Naive thymus-derived CD4-positive, alpha-beta T cell (primary cell): ENCODE data around the gene ZNF286A. TPM values are rescaled to one million over a fixed set of nuclear protein-coding genes. Genes with fewer than 3 reads are reported as not detected.
A peak's percentile ranks its signal among the peaks of the same experiment; 100 is the strongest.
"Not testable (repeated sequence)": the region's sequence is repeated elsewhere in the genome, so short reads cannot be mapped to it uniquely, and the experiment has no call there.

Source experiments
- ATAC-seq: fragments of 150-1000 bp; cut with Tn5 transposase; 2 replicates; pipeline ENCODE4 v1.10.0; 2021; ENCODE audit warnings: mild to moderate bottlenecking, moderate library complexity
- CTCF ChIA-PET: fragments of 350-600 bp; sonication (Branson Sonifier 250); formaldehyde crosslinking; loops from one replicate; lab custom pipeline; 2021; ENCODE audit warnings: antibody characterized with exemption; lab: Charles Lee
- POLR2A ChIA-PET: fragments of 350-600 bp; sonication (Branson Sonifier 250); formaldehyde crosslinking; loops from one replicate; lab custom pipeline; 2021; ENCODE audit warnings: antibody characterized with exemption, inconsistent platforms; lab: Charles Lee
- DNase-seq, 9 donors: peaks; one replicate each; pipeline versions ENCODE4 v3.0.0 to v3.0.0-alpha.2; 2020 to 2022; ENCODE audit warnings: mixed read lengths in 1 of 9
- H3K27ac ChIP-seq: one replicate; pipeline ENCODE4 v1.7.0; 2013; ENCODE audit warnings: mild to moderate bottlenecking, low read depth, low read length, moderate library complexity
- H3K27me3 ChIP-seq, 2 donors: one replicate each; pipeline ENCODE4 v1.7.0; 2013; ENCODE audit warnings: low read length in 2 of 2, mild to moderate bottlenecking in 2 of 2, moderate library complexity in 2 of 2; ENCODE audit not compliant: control insufficient read depth in 2 of 2, insufficient read depth in 2 of 2
- H3K36me3 ChIP-seq, 3 experiments: 1 replicate in 2 of 3; 2 replicates in 1 of 3; pipeline ENCODE4 v1.7.0; 2013; ENCODE audit warnings: low read length in 3 of 3, mild to moderate bottlenecking in 3 of 3, moderate library complexity in 1 of 3; ENCODE audit not compliant: insufficient read depth in 3 of 3, control insufficient read depth in 2 of 3
- H3K4me1 ChIP-seq, 2 donors: one replicate each; pipeline ENCODE4 v1.7.0; 2013; ENCODE audit warnings: low read length in 2 of 2, mild to moderate bottlenecking in 2 of 2, moderate library complexity in 1 of 2; ENCODE audit not compliant: control insufficient read depth in 2 of 2, insufficient read depth in 2 of 2
- H3K4me3 ChIP-seq: 2 replicates; pipeline ENCODE4 v1.7.0; 2013; ENCODE audit warnings: mild to moderate bottlenecking, low read length
- H3K9me3 ChIP-seq, 3 experiments: 1 replicate in 2 of 3; 2 replicates in 1 of 3; pipeline ENCODE4 v1.7.0; 2013; ENCODE audit warnings: low read length in 3 of 3; ENCODE audit not compliant: control insufficient read depth in 2 of 3
- H3K27ac Mint-ChIP-seq, 9 donors: one replicate each; pipeline ENCODE4 v1.8.0; 2020 to 2022; ENCODE audit warnings: mixed read lengths in 9 of 9, mild to moderate bottlenecking in 8 of 9, moderate library complexity in 5 of 9, inconsistent platforms in 2 of 9
- H3K27me3 Mint-ChIP-seq, 5 donors: one replicate each; pipeline ENCODE4 v1.8.0; 2021 to 2022; ENCODE audit warnings: mixed read lengths in 5 of 5, mild to moderate bottlenecking in 1 of 5
- H3K36me3 Mint-ChIP-seq, 5 donors: one replicate each; pipeline ENCODE4 v1.8.0; 2020 to 2022; ENCODE audit warnings: mixed read lengths in 5 of 5, mild to moderate bottlenecking in 3 of 5, inconsistent platforms in 1 of 5
- H3K4me1 Mint-ChIP-seq, 7 donors: one replicate each; pipeline ENCODE4 v1.8.0; 2020 to 2022; ENCODE audit warnings: mixed read lengths in 7 of 7, mild to moderate bottlenecking in 3 of 7, inconsistent platforms in 1 of 7
- H3K4me3 Mint-ChIP-seq, 10 donors: one replicate each; pipeline ENCODE4 v1.8.0; 2020 to 2022; ENCODE audit warnings: mild to moderate bottlenecking in 10 of 10, mixed read lengths in 10 of 10, moderate library complexity in 6 of 10, inconsistent platforms in 2 of 10
- H3K9me3 Mint-ChIP-seq, 11 donors: one replicate each; pipeline ENCODE4 v1.8.0; 2020 to 2022; ENCODE audit warnings: mixed read lengths in 11 of 11, mild to moderate bottlenecking in 4 of 11, inconsistent platforms in 1 of 11, moderate library complexity in 1 of 11
- intact Hi-C, 2 donors: fragments of 100-400 bp; cut with micrococcal nuclease; formaldehyde crosslinking; loops; one replicate each; pipeline ENCODE4 v1.15.1; 2023
- polyA plus RNA-seq, 2 donors: library from polyadenylated mRNA; unstranded; fragments of 300-500 nt; fragmentation: Illumina TruSeq; gene quantifications; one replicate each; pipeline ENCODE4 v1.2.3, GENCODE V29; 2021
- total RNA-seq, 6 experiments: library from RNA in 5 of 6; stranded (reverse) in 5 of 6; gene quantifications; 1 replicate in 5 of 6; 2 replicates in 1 of 6; pipeline ENCODE4 v1.2.3 and lab custom pipeline; 2021 to 2026

The ZNF286A gene
- total and polyA plus RNA-seq, 7 experiments from 2014 or later, result 14.7 to 32.1 (median 17.4) TPM

GRCh38 chr17:15663176-15663575 lies 36.4 kb upstream of the ZNF286A start:
- CTCF ChIA-PET, result no interaction called here

DNA sequence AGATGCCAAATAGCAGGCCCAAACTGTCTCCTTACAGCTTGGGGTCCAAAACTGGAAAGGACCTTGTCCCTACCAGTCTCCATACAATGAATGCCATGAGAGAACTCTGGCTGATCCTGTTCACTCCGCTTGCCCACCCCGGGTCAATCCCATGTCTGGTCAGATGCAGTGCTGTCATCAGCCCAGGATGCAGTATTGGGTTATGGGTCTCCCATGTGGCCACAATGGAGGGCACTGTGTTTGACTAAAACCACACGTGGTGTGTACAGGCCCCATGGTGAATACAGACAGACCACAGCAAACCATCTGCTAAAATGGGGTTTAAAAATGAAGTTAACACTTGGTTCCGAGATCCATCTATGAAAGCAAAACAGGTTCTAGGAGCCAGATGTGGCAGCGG lies 35.9 kb upstream of the ZNF286A start:
- no peak overlapping the region for H3K4me3 ChIP-seq
- DNase-seq (no peak), ATAC-seq (no peak)
- H3K4me1 Mint-ChIP-seq, result peaks cover 0 to 8% (median 0%) of the 10 kb centered on the region in 7 donors
- CTCF ChIA-PET, result no interaction called here
- H3K27ac ChIP-seq, result no peak overlapping the region
- no peaks in the 10 kb centered on the region for H3K9me3 ChIP-seq
- no peak overlapping the region for H3K27ac Mint-ChIP-seq
- POLR2A ChIA-PET, result no interaction called here
- H3K9me3 Mint-ChIP-seq, result peaks cover 0 to 1% (median 0%) of the 10 kb centered on the region in 11 donors
- H3K36me3 Mint-ChIP-seq, result peaks cover 7 to 51% (median 31%) of the 10 kb centered on the region in 5 donors
- no peak overlapping the region for H3K4me3 Mint-ChIP-seq
- no peaks in the 10 kb centered on the region for H3K4me1 ChIP-seq
- intact Hi-C loops, result no loop called here
- H3K36me3 ChIP-seq, result peaks cover 0 to 13% (median 0%) of the 10 kb centered on the region in 3 experiments
- H3K27me3 Mint-ChIP-seq, result no peaks in the 10 kb centered on the region
- no peaks in the 10 kb centered on the region for H3K27me3 ChIP-seq

More at GRCh38 chr17:15663176-15663575, 36.4 kb upstream of the ZNF286A start:
- POLR2A ChIA-PET, result no interaction called here
- H3K4me1 Mint-ChIP-seq, result peaks cover 0 to 8% (median 0%) of the 10 kb centered on the region in 7 donors
- Histone ChIP-seq H3K4me1 (no peaks in the 10 kb centered on the region), H3K9me3 (no peaks in the 10 kb centered on the region), H3K27me3 (no peaks in the 10 kb centered on the region), H3K27ac (no peak overlapping the region), H3K4me3 (no peak overlapping the region), H3K36me3 (peaks cover 0 to 13% (median 0%) of the 10 kb centered on the region in 3 experiments)
- peaks cover 3 to 51% (median 33%) of the 10 kb centered on the region in 5 donors for H3K36me3 Mint-ChIP-seq
- DNase-seq (no peak), ATAC-seq (no peak)
- H3K27me3 Mint-ChIP-seq, result no peaks in the 10 kb centered on the region
- H3K27ac Mint-ChIP-seq, result no peak overlapping the region
- intact Hi-C loops, result no loop called here
- peaks cover 0 to 1% (median 0%) of the 10 kb centered on the region in 11 donors for H3K9me3 Mint-ChIP-seq
- H3K4me3 Mint-ChIP-seq, result no peak overlapping the region

- DNase-seq, ATAC-seq: not testable (repeated sequence)
Observed at GRCh38 chr17:15669526-15669925, 30.0 kb upstream of the ZNF286A start.

DNA sequence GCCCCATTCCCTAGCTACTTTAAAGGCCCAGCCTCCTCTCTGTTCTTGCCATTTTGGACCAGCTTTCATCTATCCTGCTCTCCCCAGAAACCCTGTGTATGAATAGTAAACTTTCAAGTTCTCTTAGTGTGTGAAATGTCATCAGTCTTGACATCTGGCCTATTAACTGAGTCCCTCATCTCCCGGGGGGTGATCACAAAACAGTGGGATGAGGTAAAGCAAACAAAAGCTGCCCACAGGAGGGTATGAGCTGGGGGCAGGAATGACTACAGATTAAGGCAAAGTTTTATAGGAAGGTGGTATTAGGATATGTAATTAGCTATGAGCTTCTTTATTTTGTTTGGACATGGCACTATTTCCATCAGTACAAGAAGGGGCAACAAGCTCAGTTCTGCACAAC lies 24.9 kb upstream of the ZNF286A start:
- H3K27me3 Mint-ChIP-seq, ATAC-seq, DNase-seq, H3K36me3 ChIP-seq, H3K9me3 Mint-ChIP-seq, H3K4me1 ChIP-seq, CTCF ChIA-PET, H3K4me1 Mint-ChIP-seq, POLR2A ChIA-PET, H3K27me3 ChIP-seq, H3K27ac ChIP-seq, intact Hi-C loops, H3K4me3 ChIP-seq, H3K4me3 Mint-ChIP-seq, H3K9me3 ChIP-seq: not testable (repeated sequence)
- H3K36me3 Mint-ChIP-seq, result peaks cover 5 to 40% (median 15%) of the 10 kb centered on the region in 5 donors
- H3K27ac Mint-ChIP-seq, result peak overlapping the region in 2 of 9 donors; percentile 44 to 56

More at GRCh38 chr17:15669526-15669925, 30.0 kb upstream of the ZNF286A start:
- H3K9me3 ChIP-seq, CTCF ChIA-PET, H3K27ac Mint-ChIP-seq, H3K27me3 ChIP-seq, POLR2A ChIA-PET, H3K4me1 Mint-ChIP-seq, intact Hi-C loops, H3K9me3 Mint-ChIP-seq, H3K4me3 Mint-ChIP-seq, H3K4me3 ChIP-seq, H3K36me3 ChIP-seq, H3K4me1 ChIP-seq, H3K27ac ChIP-seq, H3K27me3 Mint-ChIP-seq: not testable (repeated sequence)
- H3K36me3 Mint-ChIP-seq, result peaks cover 5 to 39% (median 26%) of the 10 kb centered on the region in 5 donors

DNA sequence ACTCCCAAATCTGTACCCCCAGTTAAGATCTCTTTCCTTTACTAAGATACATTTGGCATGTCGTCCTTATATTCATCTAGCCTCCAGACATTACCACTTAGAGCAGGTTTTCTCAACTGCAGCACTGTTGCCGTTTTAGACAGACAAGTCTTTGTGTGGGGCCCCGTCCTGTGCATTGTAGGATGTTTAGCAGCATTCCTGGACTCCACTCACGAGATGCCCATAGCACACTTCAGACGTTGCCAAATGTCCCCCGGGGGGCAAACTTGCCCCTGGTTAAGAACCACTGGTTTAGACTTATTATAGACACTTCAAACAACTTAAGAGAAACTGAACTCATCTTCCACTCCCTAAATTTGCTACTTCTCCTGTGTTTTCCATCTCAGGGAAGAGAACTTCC lies 23.6 kb upstream of the ZNF286A start:
- ATAC-seq, H3K4me1 Mint-ChIP-seq, POLR2A ChIA-PET, DNase-seq, intact Hi-C loops, H3K27ac ChIP-seq, H3K4me1 ChIP-seq, H3K27ac Mint-ChIP-seq, H3K27me3 ChIP-seq, H3K4me3 ChIP-seq, H3K27me3 Mint-ChIP-seq, H3K36me3 ChIP-seq, CTCF ChIA-PET, H3K9me3 Mint-ChIP-seq, H3K9me3 ChIP-seq, H3K4me3 Mint-ChIP-seq: not testable (repeated sequence)
- H3K36me3 Mint-ChIP-seq, result peaks cover 5 to 39% (median 19%) of the 10 kb centered on the region in 5 donors

DNA sequence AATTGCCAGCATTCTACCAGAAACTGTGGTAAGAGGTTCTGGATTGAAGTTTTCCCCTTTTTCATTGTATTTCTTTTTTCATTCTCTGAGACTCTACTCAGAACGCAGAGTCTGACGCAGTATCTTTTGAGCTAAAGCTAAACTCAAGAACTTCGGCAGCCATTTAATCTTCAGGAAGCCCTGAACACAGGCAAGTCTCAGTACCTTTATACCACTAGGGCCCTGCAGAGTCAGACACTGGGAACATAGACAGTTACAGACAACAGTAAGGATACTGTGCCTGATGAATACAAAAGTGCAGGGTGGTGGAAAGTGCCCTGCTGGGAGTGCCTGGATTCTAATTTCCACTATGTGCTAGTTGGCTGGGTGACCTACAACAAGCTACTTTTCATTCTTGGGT lies 16.4 kb upstream of the ZNF286A start:
- H3K27me3 ChIP-seq, DNase-seq, H3K9me3 Mint-ChIP-seq, H3K27me3 Mint-ChIP-seq, H3K9me3 ChIP-seq, ATAC-seq, H3K4me1 ChIP-seq, CTCF ChIA-PET, H3K36me3 ChIP-seq, H3K27ac ChIP-seq, POLR2A ChIA-PET: not testable (repeated sequence)
- H3K4me3 Mint-ChIP-seq, result peak overlapping the region; percentile 6 to 97 (median 92)
- peak overlapping the region in 2 of 9 donors; percentile 31 to 91 for H3K27ac Mint-ChIP-seq
- H3K36me3 Mint-ChIP-seq, result peaks cover 0 to 11% (median 9%) of the 10 kb centered on the region in 5 donors
- intact Hi-C loops, result loop anchor here in 1 of 2 donors (5.0 kb wide), 1 partner anchor 314 kb away; the partner anchor contains the start of genes TTC19 and ZSWIM7
- H3K4me3 ChIP-seq, result peak overlapping the region; percentile 81
- H3K4me1 Mint-ChIP-seq, result peaks cover 12 to 26% (median 20%) of the 10 kb centered on the region in 7 donors

GRCh38 chr17:15683824-15684478 lies 15.6 kb upstream of the ZNF286A start, which contains the start of gene TRIM16:
TRIM16 (minus strand) TSS chr17:15684311; CDS start chr17:15651609, 32,702 bp downstream.
- DNase-seq (peak; percentile 63 to 82 (median 77)), ATAC-seq (peak; percentile 96)
- H3K27me3 ChIP-seq, H3K4me1 ChIP-seq, H3K36me3 Mint-ChIP-seq, H3K9me3 ChIP-seq, POLR2A ChIA-PET, H3K36me3 ChIP-seq, H3K27me3 Mint-ChIP-seq, CTCF ChIA-PET, H3K9me3 Mint-ChIP-seq: not testable (repeated sequence)
- peaks cover 12 to 26% (median 20%) of the 10 kb centered on the region in 7 donors for H3K4me1 Mint-ChIP-seq
- intact Hi-C loops, result loop anchor here (1.0 to 5.0 kb wide), 4 partner anchors 15 to 315 kb away; partner anchors contain the start of genes TTC19 (in 2 of the 2), ZNF286A (in 2 of the 2) and ZSWIM7 (in 2 of the 2)
- Histone ChIP-seq H3K4me3 (peak within 1 kb of the TSS; percentile 81), H3K27ac (peak within 1 kb of the TSS; percentile 71)
- peak within 1 kb of the TSS; percentile 83 to 93 (median 89) for H3K27ac Mint-ChIP-seq
- H3K4me3 Mint-ChIP-seq, result peak within 1 kb of the TSS; percentile 88 to 97 (median 93)
